Activated CD4-positive, alpha-beta T cell treated with anti-CD3 and anti-CD28 coated beads for 36 hours (primary cell): ENCODE data around the gene EIF5. TPM values are rescaled to one million over a fixed set of nuclear protein-coding genes. Genes with fewer than 3 reads are reported as not detected.

Experiments used
- ATAC-seq: fragments of 200-7000 bp; cut with Tn5 transposase; one replicate; pipeline ENCODE4 v1.10.0; 2021; ENCODE audit warnings: mild to moderate bottlenecking, moderate library complexity
- CTCF ChIA-PET: fragments of 350-600 bp; sonication (Branson Sonifier 250); formaldehyde crosslinking; loops from one replicate; lab custom pipeline; 2021; ENCODE audit warnings: antibody characterized with exemption; lab: Charles Lee
- POLR2A ChIA-PET: fragments of 350-600 bp; sonication (Branson Sonifier 250); formaldehyde crosslinking; loops from one replicate; lab custom pipeline; 2021; ENCODE audit warnings: antibody characterized with exemption, inconsistent platforms; lab: Charles Lee
- DNase-seq: peaks from one replicate; pipeline ENCODE4 v3.0.0-alpha.2; 2020
- H3K27ac Mint-ChIP-seq: one replicate; pipeline ENCODE4 v1.8.0; 2021; ENCODE audit warnings: mixed read lengths
- H3K27me3 Mint-ChIP-seq: one replicate; pipeline ENCODE4 v1.8.0; 2021; ENCODE audit warnings: mixed read lengths
- H3K36me3 Mint-ChIP-seq: one replicate; pipeline ENCODE4 v1.8.0; 2021; ENCODE audit warnings: low read depth, mixed read lengths
- H3K4me1 Mint-ChIP-seq: one replicate; pipeline ENCODE4 v1.8.0; 2021; ENCODE audit warnings: mixed read lengths
- H3K4me3 Mint-ChIP-seq: one replicate; pipeline ENCODE4 v1.8.0; 2021; ENCODE audit warnings: mild to moderate bottlenecking, moderate library complexity, mixed read lengths
- H3K9me3 Mint-ChIP-seq: one replicate; pipeline ENCODE4 v1.8.0; 2021; ENCODE audit warnings: low read depth, mixed read lengths
- intact Hi-C, 2 experiments: fragments of 100-400 bp; cut with DNase I in 1 of 2; cut with micrococcal nuclease in 1 of 2; formaldehyde crosslinking; loops; one replicate each; pipeline versions ENCODE4 v1.14.2 to v1.15.1; 2022 to 2024; cut with DNase I, micrococcal nuclease
- total RNA-seq, 2 experiments: library from RNA; stranded (reverse); gene quantifications; one replicate each; pipeline ENCODE4 v1.2.3, GENCODE V29; 2021

EIF5 gene
- total RNA-seq = 100 to 1,000 TPM; 222 to 234 TPM

DNA sequence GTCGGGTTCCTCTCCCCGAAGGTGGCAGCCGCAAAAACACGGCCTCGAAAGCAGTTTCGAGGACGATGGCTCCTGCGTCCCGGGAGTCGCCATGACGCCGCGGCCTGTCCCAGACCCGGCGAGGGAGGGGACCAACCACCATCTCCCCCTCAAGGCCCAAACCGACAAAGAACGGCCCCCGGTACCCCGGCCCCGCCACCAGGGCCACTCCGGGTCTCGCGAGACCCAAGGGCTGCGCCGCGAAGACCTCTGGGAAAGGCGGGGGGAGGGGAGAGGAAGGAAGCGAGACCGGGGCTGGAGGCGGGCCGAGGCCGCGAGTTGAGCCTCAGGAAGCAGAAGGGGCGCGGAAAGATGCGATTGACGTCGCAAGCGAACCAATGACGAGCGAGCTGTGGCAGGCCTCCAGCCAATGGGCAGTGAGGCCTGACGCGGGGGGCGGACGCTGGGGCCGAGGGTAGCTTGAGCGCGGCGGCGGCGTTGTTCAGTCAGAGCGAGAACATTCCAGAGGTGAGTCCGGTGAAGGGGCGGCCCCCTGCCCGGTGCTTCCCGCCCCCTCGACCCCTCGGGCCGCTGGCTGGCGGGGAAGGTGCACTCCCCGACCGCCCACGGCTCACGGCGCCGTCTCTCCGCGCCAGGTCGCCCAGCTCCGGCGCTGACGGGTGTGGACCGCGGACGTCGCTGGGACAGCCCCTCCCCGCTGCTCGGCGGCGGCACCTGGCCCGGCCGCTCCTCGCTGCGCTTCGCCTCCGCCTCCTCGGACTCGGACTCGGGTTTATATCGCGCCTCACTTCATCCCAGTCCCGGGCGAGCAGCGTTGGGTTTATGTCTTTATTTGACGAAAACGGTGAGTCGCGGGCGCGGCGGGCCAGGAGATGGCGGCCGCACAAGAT is at the start of gene EIF5:
EIF5 (plus strand) TSS at position 484 of the 890 bp plus-strand sequence. CDS start 1,624 bp downstream, outside the sequence.
- peaks cover 42% of the 10 kb centered on the region for H3K36me3 Mint-ChIP-seq
- H3K4me3 Mint-ChIP-seq = peak within 1 kb of the TSS; percentile 79
- intact Hi-C loops = loop anchor here (1.0 to 10.0 kb wide), 17 partner anchors 51 to 1688 kb away; partner anchors contain the start of genes MARK3 (in 2 of the 2), ANKRD9 (in 1 of the 2), BAG5 (in 1 of the 2) and CDCA4 (in 1 of the 2)
- CTCF ChIA-PET = interaction anchor here (0.7 to 1.0 kb wide), 5 partner anchors 9 to 60 kb away, joined by 3 to 5 read pairs (median 3); partner anchors contain the start of gene MARK3
- POLR2A ChIA-PET = interaction anchor here (1.4 to 4.2 kb wide), 2 partner anchors 11 to 51 kb away, joined by 3 to 34 read pairs; partner anchors contain the start of gene MARK3
- no peaks in the 10 kb centered on the region for H3K9me3 Mint-ChIP-seq
- DNase-seq (peak; percentile 99), ATAC-seq (peak; percentile 91)
- peak within 1 kb of the TSS; percentile 92 for H3K27ac Mint-ChIP-seq
- H3K4me1 Mint-ChIP-seq = peaks cover 53% of the 10 kb centered on the region
- H3K27me3 Mint-ChIP-seq = no peaks in the 10 kb centered on the region

DNA sequence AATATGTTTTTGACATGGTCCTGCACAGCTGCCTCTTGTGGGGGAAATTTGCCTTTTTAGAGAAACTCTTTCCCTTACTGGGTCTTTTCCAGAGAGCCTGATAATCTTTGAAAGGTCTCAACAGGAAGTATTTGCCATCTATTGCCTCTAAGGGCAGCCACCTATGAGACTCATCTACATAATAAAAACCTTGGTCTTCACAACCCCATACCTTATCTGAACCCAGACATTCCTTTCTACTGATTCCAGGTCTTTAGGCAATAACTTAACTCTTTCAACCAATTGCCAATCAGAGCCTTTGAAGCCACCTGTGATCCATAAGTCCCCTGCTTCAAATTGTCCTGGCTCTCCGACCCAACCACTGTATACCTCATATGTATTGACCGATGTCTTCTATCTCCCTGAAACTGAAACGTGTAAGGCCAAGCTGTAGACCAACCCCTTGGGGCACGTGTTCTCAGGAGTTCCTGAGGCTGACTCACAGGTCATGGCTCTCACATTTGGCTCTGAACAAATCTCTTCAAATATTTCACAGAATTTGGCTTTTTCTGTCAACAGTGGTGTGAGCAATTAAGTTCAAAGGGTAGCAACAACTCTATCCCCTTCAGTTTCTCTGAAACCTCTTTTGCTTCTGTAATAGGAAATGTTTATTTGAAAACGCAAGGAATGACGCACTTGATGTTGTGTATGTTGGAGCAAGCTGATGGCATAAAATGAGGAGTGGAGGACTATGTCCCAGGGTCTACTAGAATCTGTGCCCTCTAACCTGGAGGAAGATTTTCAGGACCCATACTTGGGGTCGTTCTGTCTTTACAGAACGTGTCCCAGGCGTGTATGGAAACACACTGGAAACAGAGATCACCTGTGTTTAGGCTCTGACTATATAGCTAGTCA is 49.2 kb upstream of the EIF5 start:
- intact Hi-C loops = no loop called here

DNA sequence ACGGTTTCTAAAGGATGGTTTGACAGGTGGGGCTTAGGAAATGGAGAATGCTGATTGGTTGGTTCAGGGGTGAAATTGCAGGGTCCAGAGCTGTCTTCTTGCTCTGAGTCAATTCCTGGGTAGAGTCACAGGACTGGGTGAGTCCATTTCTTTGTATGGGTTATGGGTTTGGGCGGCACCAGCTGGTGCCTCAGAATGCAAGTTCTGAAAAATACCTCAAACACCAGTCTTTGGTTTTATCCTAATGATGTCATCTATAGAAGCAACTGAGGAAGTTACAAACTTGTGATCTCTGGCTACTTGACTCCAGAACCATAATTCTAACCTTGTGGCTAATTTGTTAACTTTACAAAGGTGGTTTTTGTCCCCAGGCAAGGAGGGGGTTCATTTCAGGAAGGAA is 47.6 kb upstream of the EIF5 start:
- Mint-ChIP-seq H3K4me3 (no peak overlapping the region), H3K27me3 (peaks cover 30% of the 10 kb centered on the region), H3K27ac (no peak overlapping the region), H3K4me1 (no peaks in the 10 kb centered on the region), H3K36me3 (no peaks in the 10 kb centered on the region), H3K9me3 (no peaks in the 10 kb centered on the region)
- ATAC-seq = no peak
- CTCF ChIA-PET = interaction anchor here (0.6 kb wide), 2 partner anchors 88 to 190 kb away, joined by 3 read pairs; no protein-coding TSS in a partner anchor
- POLR2A ChIA-PET = no interaction called here
- no peak for DNase-seq
- intact Hi-C loops = no loop called here

More for the DNA sequence above, 49.2 kb upstream of the EIF5 start:
- DNase-seq (no peak), ATAC-seq (no peak)
- no peak overlapping the region for H3K27ac Mint-ChIP-seq
- H3K4me1 Mint-ChIP-seq = peaks cover 4% of the 10 kb centered on the region
- no peaks in the 10 kb centered on the region for H3K9me3 Mint-ChIP-seq
- ChIA-PET POLR2A (no interaction called here), CTCF (interaction anchor here (0.6 to 1.2 kb wide), 3 partner anchors 206 to 683 kb away, joined by 3 to 4 read pairs (median 3); no protein-coding TSS in a partner anchor)
- no peaks in the 10 kb centered on the region for H3K36me3 Mint-ChIP-seq
- H3K27me3 Mint-ChIP-seq = peaks cover 42% of the 10 kb centered on the region
- no peak overlapping the region for H3K4me3 Mint-ChIP-seq

DNA sequence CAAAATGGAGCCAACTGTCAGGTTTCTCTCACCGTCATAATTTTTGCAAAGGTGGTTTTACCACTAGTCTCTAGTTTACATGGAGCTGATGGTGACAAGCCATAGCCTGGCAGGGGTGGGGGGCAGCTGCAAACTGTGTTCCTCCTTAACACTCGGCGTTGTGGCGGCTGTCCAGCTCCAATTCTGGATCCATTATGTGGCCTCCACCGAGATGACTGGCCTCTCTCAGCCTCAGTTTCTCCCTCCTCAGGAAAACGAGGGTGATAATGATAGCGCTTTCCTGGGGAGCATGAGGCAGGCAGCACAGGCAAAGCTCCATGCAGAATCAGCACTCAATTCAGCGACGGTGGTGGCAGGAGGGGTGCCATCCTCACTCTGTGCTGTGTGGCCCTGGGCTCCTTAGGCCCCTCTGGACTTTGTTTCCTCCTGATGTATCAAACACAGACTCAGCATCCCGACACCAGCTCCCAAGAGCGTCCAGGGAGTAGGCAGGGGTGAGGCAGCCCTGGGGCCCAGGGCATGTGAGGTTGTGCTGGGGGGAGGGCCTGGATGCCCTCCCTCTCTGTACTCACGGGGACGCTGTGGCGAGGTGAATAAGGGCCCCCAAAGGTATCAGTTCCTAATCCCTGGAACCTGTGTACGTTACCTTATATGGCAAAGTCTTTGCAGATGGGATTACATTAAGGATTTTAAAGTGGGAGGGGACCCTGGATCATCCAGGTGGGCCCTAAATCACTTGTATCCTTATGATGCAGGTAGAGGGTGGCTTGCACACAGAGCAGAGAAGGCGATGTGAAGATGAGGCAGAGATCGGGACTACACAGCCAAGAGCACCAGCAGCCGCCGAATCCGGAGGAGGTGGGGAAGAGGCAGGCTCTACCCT is 46.8 kb upstream of the EIF5 start:
- Mint-ChIP-seq H3K27ac (no peak overlapping the region), H3K4me3 (no peak overlapping the region), H3K27me3 (peaks cover 23% of the 10 kb centered on the region), H3K9me3 (no peaks in the 10 kb centered on the region), H3K4me1 (no peaks in the 10 kb centered on the region), H3K36me3 (no peaks in the 10 kb centered on the region)
- ATAC-seq (no peak), DNase-seq (no peak)
- ChIA-PET POLR2A (no interaction called here), CTCF (interaction anchor here (0.6 kb wide), 2 partner anchors 87 to 191 kb away, joined by 3 read pairs; no protein-coding TSS in a partner anchor)
- intact Hi-C loops = no loop called here

DNA sequence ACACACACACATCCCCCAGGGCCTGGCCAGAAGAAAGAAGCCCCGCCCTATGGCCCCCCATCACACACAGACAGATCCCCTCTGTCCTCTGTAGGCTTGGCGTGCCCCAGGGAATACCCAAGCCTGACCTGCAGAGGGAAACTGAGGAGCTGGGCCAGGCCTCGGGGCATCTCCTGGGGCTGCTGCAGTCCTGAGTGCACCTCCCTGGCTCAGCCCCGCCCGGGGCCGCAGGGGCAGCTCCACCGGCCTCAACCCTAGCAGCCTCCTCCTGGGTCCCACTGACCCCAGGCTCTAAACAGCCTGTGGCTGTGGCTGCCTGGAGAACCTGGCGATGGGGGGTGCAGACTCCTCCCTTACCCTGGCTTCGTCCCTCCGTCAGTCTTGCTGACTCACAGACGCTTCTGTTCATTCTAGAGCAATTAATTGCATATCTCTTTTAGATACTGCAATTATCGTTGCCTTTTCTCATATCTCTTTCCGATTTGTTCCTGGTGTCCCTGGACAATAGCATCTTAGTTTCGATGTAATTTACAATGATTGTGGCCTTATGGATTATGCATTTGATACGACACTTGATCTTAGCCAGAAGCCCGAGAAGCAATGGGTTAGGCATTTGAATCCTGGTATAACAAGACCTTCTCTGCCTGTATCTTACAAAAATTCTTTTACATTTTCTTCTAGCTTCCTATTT is 45.8 kb upstream of the EIF5 start:
- ChIA-PET POLR2A (no interaction called here), CTCF (no interaction called here)
- intact Hi-C loops = no loop called here
- Mint-ChIP-seq H3K9me3 (no peaks in the 10 kb centered on the region), H3K4me1 (no peaks in the 10 kb centered on the region), H3K36me3 (no peaks in the 10 kb centered on the region), H3K27ac (no peak overlapping the region), H3K4me3 (no peak overlapping the region), H3K27me3 (peaks cover 21% of the 10 kb centered on the region)
- no peak for DNase-seq
- no peak for ATAC-seq

DNA sequence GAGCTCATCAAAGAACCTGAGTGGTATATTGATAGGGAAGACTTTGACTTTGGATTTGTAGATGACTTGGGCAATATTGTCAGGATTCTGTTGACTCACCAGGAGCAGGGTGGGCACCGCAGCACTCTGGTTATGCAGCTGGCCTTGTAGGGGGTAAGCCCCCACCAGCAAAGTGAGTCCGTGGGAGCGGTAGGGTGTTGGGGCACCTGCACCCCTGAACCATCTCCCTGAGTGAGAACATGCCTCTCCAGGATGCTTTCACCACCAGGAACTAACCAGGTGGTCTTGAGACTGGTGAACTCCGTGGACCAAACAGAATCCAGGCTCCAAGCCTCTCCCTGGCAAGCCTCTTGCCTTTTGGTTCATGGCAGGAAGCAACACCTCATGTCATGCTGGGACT is 44.0 kb upstream of the EIF5 start:
- H3K27ac Mint-ChIP-seq = no peak overlapping the region
- no peak for DNase-seq
- H3K4me1 Mint-ChIP-seq = no peaks in the 10 kb centered on the region
- no peak overlapping the region for H3K4me3 Mint-ChIP-seq
- H3K9me3 Mint-ChIP-seq = no peaks in the 10 kb centered on the region
- intact Hi-C loops = loop anchor here (5.0 to 10.0 kb wide), 2 partner anchors 105 to 598 kb away; no protein-coding TSS in a partner anchor
- no peaks in the 10 kb centered on the region for H3K36me3 Mint-ChIP-seq
- CTCF ChIA-PET = interaction anchor here (0.7 to 3.9 kb wide), 3 partner anchors 9 to 184 kb away, joined by 3 to 23 read pairs (median 4); no protein-coding TSS in a partner anchor
- ATAC-seq = no peak
- H3K27me3 Mint-ChIP-seq = peaks cover 16% of the 10 kb centered on the region
- POLR2A ChIA-PET = no interaction called here

DNA sequence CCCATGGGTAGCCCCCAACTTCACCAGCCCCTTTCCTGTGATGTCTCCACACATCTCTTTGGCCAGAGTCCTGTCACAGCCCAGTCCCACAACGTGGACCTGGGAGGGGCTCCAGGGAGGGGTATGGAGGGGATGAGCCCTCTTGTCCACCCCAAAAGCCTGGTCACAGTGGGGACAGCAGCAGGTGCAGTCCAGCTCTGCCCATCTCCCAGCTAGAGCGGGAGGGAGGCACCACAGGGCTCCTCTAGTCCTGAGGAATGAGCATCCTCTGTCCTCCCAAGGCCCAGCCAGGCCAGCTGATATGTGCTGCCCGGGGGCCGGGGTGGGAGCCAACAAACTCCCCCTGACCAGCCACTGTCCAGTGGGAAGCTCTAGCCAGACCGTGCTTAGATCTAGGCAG is 43.5 kb upstream of the EIF5 start:
- intact Hi-C loops = loop anchor here (5.0 to 10.0 kb wide), 2 partner anchors 106 to 598 kb away; no protein-coding TSS in a partner anchor
- no peak for ATAC-seq
- no peaks in the 10 kb centered on the region for H3K36me3 Mint-ChIP-seq
- no peak overlapping the region for H3K4me3 Mint-ChIP-seq
- H3K27ac Mint-ChIP-seq = no peak overlapping the region
- no peaks in the 10 kb centered on the region for H3K4me1 Mint-ChIP-seq
- POLR2A ChIA-PET = no interaction called here
- CTCF ChIA-PET = interaction anchor here (0.6 to 3.9 kb wide), 3 partner anchors 118 to 185 kb away, joined by 3 to 23 read pairs (median 3); no protein-coding TSS in a partner anchor
- H3K27me3 Mint-ChIP-seq = peaks cover 14% of the 10 kb centered on the region
- H3K9me3 Mint-ChIP-seq = no peaks in the 10 kb centered on the region
- no peak for DNase-seq

DNA sequence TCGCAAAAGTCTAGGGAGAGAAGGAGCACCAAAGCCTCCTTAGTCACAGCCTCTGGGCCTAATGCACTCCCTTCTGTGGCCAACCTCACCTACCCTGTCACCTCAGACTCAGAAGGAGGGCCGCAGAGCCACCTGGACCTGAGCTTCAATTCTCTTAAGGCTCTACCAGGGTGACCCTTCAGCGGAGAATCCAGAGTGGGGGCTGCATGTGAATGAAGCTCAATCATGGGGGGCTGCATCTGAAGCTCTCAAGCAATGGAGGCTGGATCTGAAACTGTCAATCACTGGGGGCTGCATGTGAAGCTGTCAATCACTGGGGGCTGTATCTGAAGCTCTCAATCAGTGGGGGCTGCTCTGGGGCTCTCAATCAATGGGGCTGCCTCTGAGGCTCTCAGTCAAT is 43.1 kb upstream of the EIF5 start:
- peaks cover 12% of the 10 kb centered on the region for H3K27me3 Mint-ChIP-seq
- CTCF ChIA-PET = interaction anchor here (0.6 to 3.9 kb wide), 5 partner anchors 73 to 196 kb away, joined by 3 to 23 read pairs (median 3); no protein-coding TSS in a partner anchor
- H3K4me3 Mint-ChIP-seq = no peak overlapping the region
- DNase-seq (no peak), ATAC-seq (no peak)
- POLR2A ChIA-PET = no interaction called here
- H3K27ac Mint-ChIP-seq = no peak overlapping the region
- H3K9me3 Mint-ChIP-seq = no peaks in the 10 kb centered on the region
- intact Hi-C loops = loop anchor here (5.0 to 10.0 kb wide), 2 partner anchors 106 to 599 kb away; no protein-coding TSS in a partner anchor
- H3K4me1 Mint-ChIP-seq = no peaks in the 10 kb centered on the region
- no peaks in the 10 kb centered on the region for H3K36me3 Mint-ChIP-seq

DNA sequence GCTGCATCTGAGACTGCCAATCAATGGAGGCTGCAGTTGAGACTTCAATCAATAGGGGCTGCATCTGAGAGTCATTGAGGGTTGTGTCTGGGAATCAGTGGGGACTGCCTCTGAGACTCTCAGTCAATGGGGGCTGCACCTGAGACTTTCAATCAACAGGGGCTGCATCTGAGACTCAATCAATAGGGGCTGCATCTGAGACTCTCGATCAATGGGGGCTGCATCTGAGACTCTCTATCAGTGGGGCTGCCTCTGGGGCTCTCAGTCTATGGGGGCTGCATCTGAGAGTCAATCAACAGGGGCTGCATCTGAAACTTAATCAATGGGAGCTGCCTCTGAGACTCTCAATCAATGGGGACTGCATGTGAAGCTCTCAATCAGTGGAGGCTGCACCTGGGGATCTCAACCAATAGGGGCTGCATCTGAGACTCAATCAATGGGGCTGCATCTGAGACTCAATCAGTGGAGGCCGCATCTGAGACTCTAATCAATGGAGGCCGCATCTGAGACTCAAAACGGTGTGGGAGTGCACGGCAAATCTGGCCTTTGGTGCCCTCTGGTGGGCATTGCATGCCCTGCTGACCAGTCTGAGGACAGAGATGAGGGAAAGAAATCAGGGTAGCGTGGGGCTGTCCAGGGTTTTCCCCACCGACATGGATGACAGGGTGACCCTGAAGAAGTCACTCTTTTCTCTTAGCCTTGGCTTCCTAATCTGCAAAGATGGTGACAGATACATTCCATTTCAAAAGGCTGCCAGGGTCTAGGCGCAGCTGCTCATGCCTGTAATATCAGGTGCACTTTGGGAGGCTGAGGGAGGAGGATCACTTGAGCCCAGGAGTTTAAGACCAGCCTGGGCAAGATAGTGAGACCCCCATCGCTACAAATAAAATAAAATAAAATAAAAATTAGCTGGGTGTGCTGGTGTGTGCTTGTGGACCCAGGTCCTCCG is 41.3 kb upstream of the EIF5 start:
- Mint-ChIP-seq H3K4me1 (no peaks in the 10 kb centered on the region), H3K9me3 (no peaks in the 10 kb centered on the region), H3K27ac (no peak overlapping the region), H3K4me3 (no peak overlapping the region), H3K27me3 (peaks cover 9% of the 10 kb centered on the region), H3K36me3 (no peaks in the 10 kb centered on the region)
- DNase-seq = peak; percentile 89
- ChIA-PET POLR2A (no interaction called here), CTCF (interaction anchor here (0.6 to 3.9 kb wide), 16 partner anchors 7 to 1191 kb away, joined by 3 to 23 read pairs (median 3); partner anchors contain the start of gene MARK3)
- intact Hi-C loops = loop anchor here (1.0 to 10.0 kb wide), 7 partner anchors 104 to 600 kb away; no protein-coding TSS in a partner anchor
- ATAC-seq = peak; percentile 97
